A673 (cell line): ENCODE results near the gene MSH5. TPM values are rescaled to one million over a fixed set of nuclear protein-coding genes. Genes with fewer than 3 reads are reported as not detected.

Experiments used
- BruUV-seq: library from RNA; stranded (reverse); fragments of 400-500 nt; replicated peaks from 2 replicates; lab custom pipeline; 2021; lab: Mats Ljungman, UMichigan
- CTCF ChIA-PET: fragments of 300-600 bp; sonication (Branson Sonifier 250); formaldehyde crosslinking; loops from one replicate; lab custom pipeline; 2022; ENCODE audit warnings: antibody characterized with exemption; lab: Charles Lee
- POLR2A ChIA-PET: fragments of 300-600 bp; sonication (Branson Sonifier 250); formaldehyde crosslinking; loops from one replicate; lab custom pipeline; 2022; ENCODE audit warnings: antibody characterized with exemption; ENCODE audit not compliant: low non-redundant PET; lab: Charles Lee
- DNase-seq: peaks from one replicate; pipeline ENCODE4 v3.0.0-alpha.2; 2015; ENCODE audit warnings: low spot score
- H3K27ac ChIP-seq: fragments of 200-600 bp; sonication (generic); 2 replicates; pipeline ENCODE4 v1.5.1; 2016; ENCODE audit warnings: mixed run types, low read depth, mild to moderate bottlenecking, mixed read lengths, antibody characterized with exemption, low read length; ENCODE audit not compliant: poor library complexity, severe bottlenecking
- H3K27me3 ChIP-seq: fragments of 200-600 bp; sonication (generic); replicated peaks from 2 replicates; pipeline ENCODE4 v1.6.1; 2017; ENCODE audit warnings: mixed run types, low read depth, mild to moderate bottlenecking, mixed read lengths, antibody characterized with exemption, low read length; ENCODE audit not compliant: insufficient read depth, poor library complexity
- H3K36me3 ChIP-seq: fragments of 200-600 bp; sonication (generic); 2 replicates; pipeline ENCODE4 v1.6.1; 2016; ENCODE audit warnings: mixed run types, mild to moderate bottlenecking, mixed read lengths, antibody characterized with exemption, low read length; ENCODE audit not compliant: insufficient read depth, poor library complexity, severe bottlenecking
- H3K4me1 ChIP-seq: fragments of 200-600 bp; sonication (generic); 2 replicates; pipeline ENCODE4 v1.6.1; 2017; ENCODE audit warnings: mixed run types, mild to moderate bottlenecking, mixed read lengths, antibody characterized with exemption, low read length; ENCODE audit not compliant: insufficient read depth, poor library complexity, severe bottlenecking
- H3K4me3 ChIP-seq: fragments of 200-600 bp; sonication (generic); 2 replicates; pipeline ENCODE4 v1.5.1; 2016; ENCODE audit warnings: low read depth, mixed run types, mild to moderate bottlenecking, mixed read lengths, low read length; ENCODE audit not compliant: poor library complexity, severe bottlenecking
- H3K9me3 ChIP-seq: fragments of 200-600 bp; sonication (generic); 2 replicates; pipeline ENCODE4 v1.6.1; 2016; ENCODE audit warnings: mixed run types, low read depth, mild to moderate bottlenecking, mixed read lengths, antibody characterized with exemption, low read length; ENCODE audit not compliant: poor library complexity, severe bottlenecking
- CTCF ChIP-seq: fragments of 300-800, 200-600 bp; sonication (generic); conservative IDR thresholded peaks from 2 replicates; pipeline ENCODE4 v1.5.1; 2017; ENCODE audit warnings: low read depth, mild to moderate bottlenecking, antibody characterized with exemption, low read length, moderate library complexity, mixed read lengths
- EZH2 ChIP-seq: fragments of 200-600 bp; sonication (generic); IDR thresholded peaks from 2 replicates; pipeline ENCODE4 v1.6.1; 2017; ENCODE audit warnings: borderline replicate concordance, low read depth, mild to moderate bottlenecking, mixed read lengths, antibody characterized with exemption, low read length; ENCODE audit not compliant: poor library complexity, severe bottlenecking
- intact Hi-C: fragments of 100-400 bp; cut with micrococcal nuclease; formaldehyde crosslinking; loops from one replicate; pipeline ENCODE4 v1.10.0; 2022; ENCODE audit not compliant: unreplicated experiment
- total RNA-seq: library from RNA; stranded (reverse); gene quantifications from 2 replicates; pipeline ENCODE4 v1.2.3, GENCODE V29; 2021

The MSH5 gene
- total RNA-seq, 1 experiment from 2014 or later = 76.4 TPM

DNA sequence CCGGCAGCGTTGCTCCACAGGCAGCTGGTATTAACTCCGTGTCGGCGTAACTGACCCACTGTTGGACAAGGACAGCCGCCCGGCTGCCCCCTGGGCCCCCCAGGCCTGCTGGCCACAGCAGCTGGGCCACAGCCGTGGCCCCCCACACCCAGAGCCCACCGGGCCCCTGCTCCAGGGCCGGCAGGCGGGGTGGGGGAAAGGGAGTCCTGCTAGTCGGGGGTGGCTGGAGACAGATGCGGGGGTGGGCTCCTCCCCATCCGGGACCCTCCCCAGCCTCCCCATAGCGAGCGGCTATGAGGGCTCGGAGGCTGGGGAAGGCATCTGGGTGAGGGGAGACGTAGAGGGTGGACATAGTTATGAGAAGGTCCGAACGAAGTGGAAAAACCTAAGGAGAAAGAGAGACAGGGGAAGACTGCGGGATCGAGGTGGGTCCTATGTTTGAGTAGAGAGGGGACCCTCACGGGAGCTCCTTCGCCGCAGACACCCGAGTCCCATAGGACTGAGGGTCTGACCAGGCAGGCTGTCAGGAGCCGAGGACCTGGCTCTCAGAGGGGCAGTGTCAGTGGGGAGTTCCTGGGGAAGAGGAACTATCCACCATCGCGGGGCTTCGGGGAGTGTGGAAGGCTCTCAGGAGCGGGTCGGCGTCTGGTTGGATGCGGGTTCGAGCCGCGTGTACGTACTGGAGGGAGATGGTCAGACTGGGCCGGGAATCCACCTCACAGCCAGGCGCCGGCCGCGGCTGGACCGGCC, 55.2 kb downstream of the MSH5 start:
- intact Hi-C loops = loop anchor here (5.0 kb wide), 2 partner anchors 37 to 58 kb away; partner anchors contain the start of gene CLIC1
- no TSS peak for BruUV-seq
- Histone ChIP-seq H3K27me3 (no peaks in the 10 kb centered on the region), H3K9me3 (no peaks in the 10 kb centered on the region), H3K36me3 (peaks cover 52% of the 10 kb centered on the region), H3K4me3 (peak overlapping the region; percentile 84), H3K4me1 (peaks cover 11% of the 10 kb centered on the region), H3K27ac (peak overlapping the region; percentile 99)
- ChIA-PET CTCF (interaction anchor here (1.3 kb wide), 1 partner anchor 12 kb away, joined by 3 read pairs; the partner anchor contains the start of gene LSM2), POLR2A (interaction anchor here (0.6 kb wide), 1 partner anchor 20 kb away, joined by 4 read pairs; the partner anchor contains the start of genes HSPA1A and HSPA1L)
- TF ChIP-seq EZH2 = no peak
- TF ChIP-seq CTCF = no peak
- DNase-seq = peak; percentile 69

DNA sequence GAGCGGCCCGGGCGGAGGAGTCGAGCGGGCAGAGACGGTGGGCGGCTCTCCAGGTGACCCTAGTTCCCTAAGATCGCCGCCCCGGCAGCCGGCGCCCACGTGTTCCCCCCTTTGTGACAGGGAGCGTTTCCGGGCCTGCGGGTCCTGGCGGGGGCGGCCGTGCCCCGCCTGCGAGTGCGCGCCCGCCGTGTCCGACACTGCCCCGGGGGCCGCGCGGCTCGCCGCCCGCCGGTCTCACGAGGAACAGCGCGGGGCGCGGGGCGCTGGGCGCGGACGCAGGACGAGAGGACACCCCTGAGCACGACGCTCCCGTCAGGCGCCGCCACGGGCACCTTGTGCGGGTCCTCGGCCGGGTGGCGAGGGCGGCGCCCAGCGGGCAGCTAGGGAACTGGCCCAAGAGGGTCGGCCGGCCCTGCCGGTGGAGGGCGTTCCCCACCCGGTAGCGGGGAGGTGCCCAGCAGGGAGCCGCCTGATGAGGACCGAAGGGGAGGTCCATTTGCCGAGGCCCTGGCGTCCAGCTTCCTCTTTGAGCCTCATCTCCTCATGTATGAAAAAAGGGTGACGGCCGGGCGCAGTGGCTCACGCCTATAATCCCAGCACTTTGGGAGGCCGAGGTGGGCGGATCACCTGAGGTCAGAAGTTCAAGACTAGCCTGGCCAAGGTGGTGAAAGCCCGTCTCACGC, 56.0 kb downstream of the MSH5 start, which contains the start of gene VARS1:
Gene VARS1 (minus strand): TSS at position 137 of the 683 bp plus-strand sequence. CDS start 535 bp downstream, outside the sequence.
- BruUV-seq = no TSS peak
- Histone ChIP-seq H3K4me3 (peak within 1 kb of the TSS; percentile 84), H3K9me3 (no peaks in the 10 kb centered on the region), H3K36me3 (peaks cover 44% of the 10 kb centered on the region), H3K27me3 (no peaks in the 10 kb centered on the region), H3K4me1 (peaks cover 11% of the 10 kb centered on the region), H3K27ac (peak within 1 kb of the TSS; percentile 99)
- TF ChIP-seq CTCF = peak; percentile 74
- TF ChIP-seq EZH2 = no peak
- ChIA-PET CTCF (interaction anchor here (0.7 to 1.3 kb wide), 3 partner anchors 11 to 175 kb away, joined by 3 to 6 read pairs (median 5); partner anchors contain the start of gene LSM2), POLR2A (interaction anchor here (0.6 kb wide), 1 partner anchor 19 kb away, joined by 4 read pairs; the partner anchor contains the start of genes HSPA1A and HSPA1L)
- intact Hi-C loops = no loop called here
- peak; percentile 90 for DNase-seq

- Histone ChIP-seq H3K4me3 (no peak overlapping the region), H3K9me3 (no peaks in the 10 kb centered on the region), H3K27ac (peak overlapping the region; percentile 99), H3K27me3 (no peaks in the 10 kb centered on the region), H3K4me1 (peaks cover 11% of the 10 kb centered on the region), H3K36me3 (peaks cover 38% of the 10 kb centered on the region)
- BruUV-seq = no TSS peak
- TF ChIP-seq EZH2 (no peak), CTCF (no peak)
- intact Hi-C loops = no loop called here
- no peak for DNase-seq
- CTCF ChIA-PET = interaction anchor here (1.2 kb wide), 1 partner anchor 17 kb away, joined by 5 read pairs; no protein-coding TSS in a partner anchor
- POLR2A ChIA-PET = no interaction called here
These were observed 57.2 kb downstream of the MSH5 start for GRCh38 chr6:31796993-31797385.
